DND-41 (cell line): ENCODE results near the gene HSPA8.

Source experiments
- EZH2 ChIP-seq: IDR thresholded peaks from 3 replicates; pipeline ENCODE4 v1.6.1; 2012; ENCODE audit warnings: borderline replicate concordance, low read depth, mild to moderate bottlenecking, moderate library complexity, low read length, inconsistent platforms; ENCODE audit not compliant: severe bottlenecking
- TF ChIP-seq, protein P1 (sequence below): IDR thresholded peaks from 2 replicates; pipeline ENCODE4 v1.5.1; 2012; ENCODE audit warnings: borderline replicate concordance, low read length, moderate library complexity, mild to moderate bottlenecking; ENCODE audit not compliant: poor library complexity, severe bottlenecking; ENCODE audit errors: extremely low read depth

DNA sequence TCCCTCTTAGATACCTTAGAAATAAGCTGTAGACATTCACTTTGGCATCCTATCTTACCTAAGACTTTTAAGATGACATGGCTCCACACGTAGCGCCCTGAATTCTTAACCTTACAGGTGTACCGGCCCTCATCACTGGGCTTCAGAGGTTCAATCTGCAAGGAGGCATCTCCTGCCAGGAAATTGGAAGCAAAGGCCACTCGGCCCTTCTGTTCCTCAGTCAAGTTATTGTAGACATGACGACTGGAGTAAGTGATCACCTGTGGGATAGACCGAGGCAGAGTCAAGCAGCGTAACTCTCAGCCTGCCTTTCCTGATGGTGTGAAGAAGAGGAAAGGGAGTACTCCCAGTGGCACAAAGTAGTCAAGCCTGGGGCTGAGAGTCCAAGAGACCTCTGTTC lies 22.5 kb upstream of the HSPA8 start:
- TF ChIP-seq, protein P1, sequence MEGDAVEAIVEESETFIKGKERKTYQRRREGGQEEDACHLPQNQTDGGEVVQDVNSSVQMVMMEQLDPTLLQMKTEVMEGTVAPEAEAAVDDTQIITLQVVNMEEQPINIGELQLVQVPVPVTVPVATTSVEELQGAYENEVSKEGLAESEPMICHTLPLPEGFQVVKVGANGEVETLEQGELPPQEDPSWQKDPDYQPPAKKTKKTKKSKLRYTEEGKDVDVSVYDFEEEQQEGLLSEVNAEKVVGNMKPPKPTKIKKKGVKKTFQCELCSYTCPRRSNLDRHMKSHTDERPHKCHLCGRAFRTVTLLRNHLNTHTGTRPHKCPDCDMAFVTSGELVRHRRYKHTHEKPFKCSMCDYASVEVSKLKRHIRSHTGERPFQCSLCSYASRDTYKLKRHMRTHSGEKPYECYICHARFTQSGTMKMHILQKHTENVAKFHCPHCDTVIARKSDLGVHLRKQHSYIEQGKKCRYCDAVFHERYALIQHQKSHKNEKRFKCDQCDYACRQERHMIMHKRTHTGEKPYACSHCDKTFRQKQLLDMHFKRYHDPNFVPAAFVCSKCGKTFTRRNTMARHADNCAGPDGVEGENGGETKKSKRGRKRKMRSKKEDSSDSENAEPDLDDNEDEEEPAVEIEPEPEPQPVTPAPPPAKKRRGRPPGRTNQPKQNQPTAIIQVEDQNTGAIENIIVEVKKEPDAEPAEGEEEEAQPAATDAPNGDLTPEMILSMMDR: no peak
- no peak for TF ChIP-seq EZH2
